CD14-positive monocyte (primary cell): ENCODE measurements around the gene BLVRB. TPM values are rescaled to one million over a fixed set of nuclear protein-coding genes. Genes with fewer than 3 reads are reported as not detected.

ENCODE experiments used
- DNase-seq, 3 donors: peaks; one replicate each; pipeline ENCODE4 v3.0.0-alpha.2; 2011 to 2022
- H2AFZ ChIP-seq: 2 replicates; pipeline ENCODE4 v1.6.0; 2012; ENCODE audit warnings: mild to moderate bottlenecking, low read depth, low read length, inconsistent platforms; ENCODE audit not compliant: insufficient read depth, poor library complexity, severe bottlenecking
- H3K27ac ChIP-seq, 2 donors: 1 replicate in 1 of 2; 2 replicates in 1 of 2; pipeline ENCODE4 v1.5.1; 2012 to 2013; ENCODE audit warnings: low read length in 2 of 2, control low read depth in 1 of 2, inconsistent platforms in 1 of 2, low read depth in 1 of 2, mild to moderate bottlenecking in 1 of 2
- H3K27me3 ChIP-seq, 2 donors: one replicate each; pipeline versions ENCODE4 v1.6.0 to v1.6.1; 2011 to 2013; ENCODE audit warnings: low read length in 2 of 2; ENCODE audit not compliant: control insufficient read depth in 2 of 2, insufficient read depth in 2 of 2
- H3K36me3 ChIP-seq, 2 donors: replicated peaks in 1 of 2; 1 replicate in 1 of 2; 2 replicates in 1 of 2; pipeline versions ENCODE4 v1.5.1 to v1.6.1; 2012 to 2013; ENCODE audit warnings: low read length in 2 of 2, control low read depth in 1 of 2, inconsistent platforms in 1 of 2, mild to moderate bottlenecking in 1 of 2; ENCODE audit not compliant: insufficient read depth in 2 of 2, control insufficient read depth in 1 of 2
- H3K4me1 ChIP-seq, 2 donors: 1 replicate in 1 of 2; 2 replicates in 1 of 2; pipeline versions ENCODE4 v1.5.1 to v1.6.1; 2012 to 2013; ENCODE audit warnings: low read length in 2 of 2, control low read depth in 1 of 2, inconsistent platforms in 1 of 2, mild to moderate bottlenecking in 1 of 2, moderate library complexity in 1 of 2; ENCODE audit not compliant: insufficient read depth in 2 of 2, control insufficient read depth in 1 of 2
- H3K4me2 ChIP-seq: replicated peaks from 2 replicates; pipeline ENCODE3; 2012; ENCODE audit warnings: low read length, moderate library complexity, mild to moderate bottlenecking; ENCODE audit not compliant: poor library complexity, severe bottlenecking; ENCODE audit errors: extremely low read depth
- H3K4me3 ChIP-seq, 3 experiments: fragments of 200-600 bp in 1 of 3; sonication (generic) in 1 of 3; replicated peaks in 1 of 3; 1 replicate in 2 of 3; 2 replicates in 1 of 3; pipeline ENCODE4 v1.5.1; 2011 to 2013; ENCODE audit warnings: low read length in 3 of 3, mild to moderate bottlenecking in 3 of 3, control low read depth in 2 of 3, low read depth in 2 of 3, inconsistent platforms in 1 of 3, moderate library complexity in 1 of 3
- H3K79me2 ChIP-seq: 2 replicates; pipeline ENCODE4 v1.6.0; 2012; ENCODE audit warnings: mild to moderate bottlenecking, control low read depth, inconsistent platforms, low read length, moderate library complexity; ENCODE audit not compliant: insufficient read depth
- H3K9ac ChIP-seq: 2 replicates; pipeline ENCODE4 v1.6.0; 2017; ENCODE audit warnings: low read length, mild to moderate bottlenecking; ENCODE audit not compliant: insufficient read depth, poor library complexity, severe bottlenecking
- H3K9me3 ChIP-seq, 2 donors: replicated peaks in 1 of 2; 1 replicate in 1 of 2; 2 replicates in 1 of 2; pipeline versions ENCODE4 v1.5.1 to v1.6.1; 2012 to 2013; ENCODE audit warnings: low read length in 2 of 2, control low read depth in 1 of 2; ENCODE audit not compliant: control insufficient read depth in 1 of 2, insufficient read depth in 1 of 2
- H4K20me1 ChIP-seq: 2 replicates; pipeline ENCODE4 v1.6.0; 2012; ENCODE audit warnings: mild to moderate bottlenecking, low read length, control low read depth, moderate library complexity; ENCODE audit not compliant: insufficient read depth
- H3K27ac Mint-ChIP-seq, 7 donors: one replicate each; pipeline ENCODE4 v1.8.0; 2020; ENCODE audit warnings: mild to moderate bottlenecking in 7 of 7, mixed read lengths in 7 of 7, moderate library complexity in 6 of 7, inconsistent platforms in 2 of 7
- H3K27me3 Mint-ChIP-seq, 3 donors: one replicate each; pipeline ENCODE4 v1.8.0; 2021 to 2022; ENCODE audit warnings: low read depth in 3 of 3, mild to moderate bottlenecking in 3 of 3, mixed read lengths in 3 of 3, moderate library complexity in 3 of 3, inconsistent platforms in 1 of 3
- H3K36me3 Mint-ChIP-seq, 2 donors: one replicate each; pipeline ENCODE4 v1.8.0; 2020; ENCODE audit warnings: mixed read lengths in 2 of 2, inconsistent platforms in 1 of 2, mild to moderate bottlenecking in 1 of 2
- H3K4me1 Mint-ChIP-seq: one replicate; pipeline ENCODE4 v1.8.0; 2020; ENCODE audit warnings: mild to moderate bottlenecking, mixed read lengths
- H3K4me3 Mint-ChIP-seq, 2 donors: one replicate each; pipeline ENCODE4 v1.8.0; 2020; ENCODE audit warnings: mild to moderate bottlenecking in 2 of 2, mixed read lengths in 2 of 2, moderate library complexity in 1 of 2
- H3K9me3 Mint-ChIP-seq, 7 donors: one replicate each; pipeline ENCODE4 v1.8.0; 2020 to 2022; ENCODE audit warnings: mixed read lengths in 7 of 7, mild to moderate bottlenecking in 6 of 7, moderate library complexity in 6 of 7, inconsistent platforms in 2 of 7
- CTCF ChIP-seq: fragments of 200-600 bp; IDR thresholded peaks from one replicate; pipeline ENCODE4 v1.8.0; 2022; ENCODE audit warnings: antibody characterized with exemption, mild to moderate bottlenecking
- WGBS: methylation state at CpG from one replicate; pipeline ENCODE4 v1.1.5; 2013; ENCODE audit warnings: missing lambda C conversion rate; ENCODE audit not compliant: insufficient coverage; 5-methylcytosine and 5-hydroxymethylcytosine counted together
- intact Hi-C, 2 donors: fragments of 100-400 bp; cut with micrococcal nuclease; formaldehyde crosslinking; loops; one replicate each; pipeline versions ENCODE4 v1.15.0 to v1.15.1; 2023
- polyA plus RNA-seq, 3 donors: library from polyadenylated mRNA; depleted of rRNA in 1 of 3; unstranded in 2 of 3; stranded (reverse) in 1 of 3; fragments of 300-500 nt in 2 of 3; fragments of >200 nt in 1 of 3; fragmentation: Illumina TruSeq in 2 of 3; gene quantifications; 1 replicate in 2 of 3; 2 replicates in 1 of 3; pipeline ENCODE4 v1.2.3, GENCODE V29; 2012 to 2021

BLVRB gene
- polyA plus RNA-seq, 3 donors, result 299 to 625 (median 601) TPM

GRCh38 chr19:40471111-40471510, 5.6 kb upstream of the BLVRB start:
- H3K36me3 Mint-ChIP-seq, result peaks cover 5 to 10% of the 10 kb centered on the region in 2 donors
- Histone ChIP-seq H3K4me1 (peaks cover 11 to 16% of the 10 kb centered on the region in 2 donors), H4K20me1 (no peaks in the 10 kb centered on the region), H3K27ac (no peak overlapping the region), H3K79me2 (no peaks in the 10 kb centered on the region), H3K4me3 (no peak overlapping the region), H3K9me3 (no peaks in the 10 kb centered on the region), H3K4me2 (no peak overlapping the region), H2AFZ (no peak overlapping the region), H3K27me3 (peaks cover 13 to 24% of the 10 kb centered on the region in 2 donors), H3K9ac (no peak overlapping the region), H3K36me3 (no peaks in the 10 kb centered on the region)
- DNase-seq, result no peak
- H3K4me1 Mint-ChIP-seq, result peaks cover 13% of the 10 kb centered on the region
- intact Hi-C loops, result no loop called here
- H3K4me3 Mint-ChIP-seq, result no peak overlapping the region
- TF ChIP-seq CTCF, result no peak
- no CpG with 5 or more reads among the region's 3 CpGs for WGBS
- H3K27me3 Mint-ChIP-seq, result peaks cover 25 to 35% (median 35%) of the 10 kb centered on the region in 3 donors
- peaks cover 2 to 10% (median 6%) of the 10 kb centered on the region in 7 donors for H3K9me3 Mint-ChIP-seq
- H3K27ac Mint-ChIP-seq, result no peak overlapping the region

GRCh38 chr19:40469011-40469410, 3.5 kb upstream of the BLVRB start:
- no peak for DNase-seq
- H3K4me2 ChIP-seq, result no peak overlapping the region
- no peak overlapping the region for H2AFZ ChIP-seq
- no peak overlapping the region for H3K4me3 ChIP-seq
- no peak overlapping the region for H3K9ac ChIP-seq
- H3K4me1 Mint-ChIP-seq, result peaks cover 29% of the 10 kb centered on the region
- peaks cover 13% of the 10 kb centered on the region for H3K79me2 ChIP-seq
- H3K9me3 Mint-ChIP-seq, result peaks cover 2 to 10% (median 6%) of the 10 kb centered on the region in 7 donors
- H3K36me3 ChIP-seq, result no peaks in the 10 kb centered on the region
- H3K4me1 ChIP-seq, result peaks cover 25 to 37% of the 10 kb centered on the region in 2 donors
- H3K4me3 Mint-ChIP-seq, result peak overlapping the region in 1 of 2 donors; percentile 21
- peaks cover 25 to 33% (median 33%) of the 10 kb centered on the region in 3 donors for H3K27me3 Mint-ChIP-seq
- H3K27ac Mint-ChIP-seq, result no peak overlapping the region
- no peaks in the 10 kb centered on the region for H3K9me3 ChIP-seq
- H3K27ac ChIP-seq, result no peak overlapping the region
- H4K20me1 ChIP-seq, result peaks cover 5% of the 10 kb centered on the region
- WGBS, result 93% methylated on average over 3 of the region's 6 CpGs
- peaks cover 13 to 24% of the 10 kb centered on the region in 2 donors for H3K27me3 ChIP-seq
- intact Hi-C loops, result loop anchor here (5.0 to 10.0 kb wide), 2 partner anchors 103 to 104 kb away; no protein-coding TSS in a partner anchor
- peaks cover 5 to 10% of the 10 kb centered on the region in 2 donors for H3K36me3 Mint-ChIP-seq
- no peak for TF ChIP-seq CTCF
